ENCODE data around the gene KNL1.

GRCh38 chr15:40693904-40694687 is 100.0 kb downstream of the KNL1 start:
- TF ChIP-seq, protein P1, sequence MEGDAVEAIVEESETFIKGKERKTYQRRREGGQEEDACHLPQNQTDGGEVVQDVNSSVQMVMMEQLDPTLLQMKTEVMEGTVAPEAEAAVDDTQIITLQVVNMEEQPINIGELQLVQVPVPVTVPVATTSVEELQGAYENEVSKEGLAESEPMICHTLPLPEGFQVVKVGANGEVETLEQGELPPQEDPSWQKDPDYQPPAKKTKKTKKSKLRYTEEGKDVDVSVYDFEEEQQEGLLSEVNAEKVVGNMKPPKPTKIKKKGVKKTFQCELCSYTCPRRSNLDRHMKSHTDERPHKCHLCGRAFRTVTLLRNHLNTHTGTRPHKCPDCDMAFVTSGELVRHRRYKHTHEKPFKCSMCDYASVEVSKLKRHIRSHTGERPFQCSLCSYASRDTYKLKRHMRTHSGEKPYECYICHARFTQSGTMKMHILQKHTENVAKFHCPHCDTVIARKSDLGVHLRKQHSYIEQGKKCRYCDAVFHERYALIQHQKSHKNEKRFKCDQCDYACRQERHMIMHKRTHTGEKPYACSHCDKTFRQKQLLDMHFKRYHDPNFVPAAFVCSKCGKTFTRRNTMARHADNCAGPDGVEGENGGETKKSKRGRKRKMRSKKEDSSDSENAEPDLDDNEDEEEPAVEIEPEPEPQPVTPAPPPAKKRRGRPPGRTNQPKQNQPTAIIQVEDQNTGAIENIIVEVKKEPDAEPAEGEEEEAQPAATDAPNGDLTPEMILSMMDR (IDR thresholded peaks at IDR 0.05): no peak
- TF ChIP-seq, protein P2, sequence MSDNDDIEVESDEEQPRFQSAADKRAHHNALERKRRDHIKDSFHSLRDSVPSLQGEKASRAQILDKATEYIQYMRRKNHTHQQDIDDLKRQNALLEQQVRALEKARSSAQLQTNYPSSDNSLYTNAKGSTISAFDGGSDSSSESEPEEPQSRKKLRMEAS (IDR thresholded peaks at IDR 0.05): no peak
- TF ChIP-seq MYC (IDR thresholded peaks at IDR 0.05; ENCODE audit: borderline replicate concordance, low read length): no peak
- no peak for TF ChIP-seq MAFK (IDR thresholded peaks at IDR 0.05; ENCODE audit: partially characterized antibody)
- TF ChIP-seq, protein P3, sequence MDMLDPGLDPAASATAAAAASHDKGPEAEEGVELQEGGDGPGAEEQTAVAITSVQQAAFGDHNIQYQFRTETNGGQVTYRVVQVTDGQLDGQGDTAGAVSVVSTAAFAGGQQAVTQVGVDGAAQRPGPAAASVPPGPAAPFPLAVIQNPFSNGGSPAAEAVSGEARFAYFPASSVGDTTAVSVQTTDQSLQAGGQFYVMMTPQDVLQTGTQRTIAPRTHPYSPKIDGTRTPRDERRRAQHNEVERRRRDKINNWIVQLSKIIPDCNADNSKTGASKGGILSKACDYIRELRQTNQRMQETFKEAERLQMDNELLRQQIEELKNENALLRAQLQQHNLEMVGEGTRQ (IDR thresholded peaks at IDR 0.05): no peak
- no peak for TF ChIP-seq RCOR1 (IDR thresholded peaks at IDR 0.05; ENCODE audit: low read depth, low read length)
- TF ChIP-seq JUN (IDR thresholded peaks at IDR 0.05): no peak
- TF ChIP-seq POLR2A (IDR thresholded peaks at IDR 0.05; ENCODE audit: low read length): no peak
- no peak for TF ChIP-seq SMC3 (IDR thresholded peaks at IDR 0.05)
- TF ChIP-seq NR3C1 (IDR thresholded peaks at IDR 0.05): no peak
- TF ChIP-seq, protein P4, sequence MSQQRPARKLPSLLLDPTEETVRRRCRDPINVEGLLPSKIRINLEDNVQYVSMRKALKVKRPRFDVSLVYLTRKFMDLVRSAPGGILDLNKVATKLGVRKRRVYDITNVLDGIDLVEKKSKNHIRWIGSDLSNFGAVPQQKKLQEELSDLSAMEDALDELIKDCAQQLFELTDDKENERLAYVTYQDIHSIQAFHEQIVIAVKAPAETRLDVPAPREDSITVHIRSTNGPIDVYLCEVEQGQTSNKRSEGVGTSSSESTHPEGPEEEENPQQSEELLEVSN (IDR thresholded peaks at IDR 0.05; ENCODE audit: borderline replicate concordance, low read depth): no peak
- TF ChIP-seq ZSCAN20 (CRISPR knock-in tag; IDR thresholded peaks at IDR 0.05): no peak
- no peak for TF ChIP-seq EHF (CRISPR knock-in tag; IDR thresholded peaks at IDR 0.05)

All from A549 (cell line).